ENCODE results near the gene SPOCK2. TPM values are rescaled to one million over a fixed set of nuclear protein-coding genes. Genes with fewer than 3 reads are reported as not detected.

Gene SPOCK2
- total RNA-seq, 1 donor from 2014 or later = 48.8 TPM

DNA sequence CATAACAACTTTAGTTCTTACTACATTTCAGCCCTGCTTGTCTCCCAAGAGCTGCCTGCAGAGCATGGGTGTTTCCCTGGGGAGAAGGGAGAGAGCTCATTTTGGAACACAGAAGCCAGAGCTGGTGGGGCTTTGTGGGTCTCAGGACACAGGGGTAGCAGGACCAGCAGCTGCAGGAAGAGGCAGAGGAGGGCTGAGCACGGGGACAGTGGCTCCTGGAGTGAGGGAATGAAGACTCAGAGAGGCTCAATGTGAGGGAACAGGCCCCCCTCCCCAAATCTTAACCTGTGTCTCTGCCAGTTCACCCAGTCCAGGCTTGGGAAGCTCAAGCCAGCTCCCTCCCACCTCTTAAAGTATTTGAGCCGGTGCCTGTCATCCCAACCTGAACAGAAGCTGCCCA lies 74.2 kb downstream of the SPOCK2 start:
- TF ChIP-seq CTCF (IDR thresholded peaks at IDR 0.05; ENCODE audit: insufficient read depth, low read length, poor library complexity, severe bottlenecking) = no peak
- no peak for DNase-seq (ENCODE audit: low read depth)
- Histone ChIP-seq H3K4me3 (ENCODE audit: low read depth, low read length) (no peak overlapping the region), H3K27me3 (ENCODE audit: control insufficient read depth, insufficient read depth, low read length) (no peaks in the 10 kb centered on the region), H3K36me3 (ENCODE audit: control insufficient read depth, insufficient read depth, low read length) (peaks cover 1% of the 10 kb centered on the region)

DNA sequence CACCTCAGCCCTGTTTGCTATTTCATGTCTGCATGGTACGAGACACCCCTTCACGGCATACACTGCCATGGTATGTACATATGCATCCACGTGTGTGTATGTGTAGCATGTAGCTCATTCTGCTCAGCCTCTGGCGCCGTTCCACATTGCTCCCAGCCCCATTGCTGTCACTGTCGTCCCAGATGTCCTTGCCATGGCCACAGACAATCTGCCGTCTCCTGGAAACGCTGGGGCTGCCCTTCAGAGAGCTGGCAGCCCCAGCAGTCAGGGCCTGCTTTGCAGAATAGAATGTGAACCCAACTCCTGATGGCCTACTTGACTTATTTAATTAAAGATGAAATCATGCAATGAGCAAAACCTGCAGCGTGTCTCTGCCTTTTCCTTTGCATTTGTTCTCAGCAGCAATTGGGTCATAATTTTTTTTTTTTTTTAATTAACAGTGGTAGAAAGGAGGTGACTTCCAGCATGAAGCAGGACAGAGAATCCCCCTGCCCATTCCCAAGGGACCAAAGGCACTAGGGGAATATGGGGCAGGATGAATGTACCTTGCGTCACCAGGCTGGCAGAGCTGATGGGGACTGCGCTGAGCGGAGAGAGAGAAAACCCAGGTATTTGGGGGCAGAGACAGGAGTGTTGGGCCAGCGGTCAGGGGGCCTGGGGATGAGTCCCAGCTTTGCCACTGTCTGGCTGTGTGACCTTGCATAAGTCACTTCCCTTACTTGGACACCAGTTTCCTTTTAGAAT lies 75.0 kb downstream of the SPOCK2 start:
- Histone ChIP-seq H3K27me3 (ENCODE audit: control insufficient read depth, insufficient read depth, low read length) (no peaks in the 10 kb centered on the region), H3K4me3 (ENCODE audit: low read depth, low read length) (no peak overlapping the region), H3K36me3 (ENCODE audit: control insufficient read depth, insufficient read depth, low read length) (peaks cover 3% of the 10 kb centered on the region)
- DNase-seq (ENCODE audit: low read depth) = no peak
- TF ChIP-seq CTCF (IDR thresholded peaks at IDR 0.05; ENCODE audit: insufficient read depth, low read length, poor library complexity, severe bottlenecking) = no peak

DNA sequence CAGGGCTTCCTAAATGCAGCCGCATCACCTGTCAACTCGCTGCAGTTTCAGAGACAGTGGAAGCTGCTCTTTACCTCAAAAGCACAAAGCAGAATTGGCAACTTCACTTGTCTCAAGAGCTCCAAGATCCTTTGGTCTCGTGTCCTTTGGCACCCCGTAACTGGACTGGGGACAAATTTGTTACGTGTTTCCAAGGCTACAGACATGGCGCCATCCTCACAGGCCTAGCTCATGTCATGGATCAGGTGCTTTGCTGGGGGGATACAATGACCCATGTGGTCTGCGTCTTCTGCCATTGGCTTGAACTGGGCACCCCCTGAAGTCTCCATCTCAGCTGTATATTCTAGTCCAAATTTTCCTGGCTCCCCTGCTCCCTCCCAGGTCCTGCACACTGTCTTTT lies 75.6 kb downstream of the SPOCK2 start:
- no peak for TF ChIP-seq CTCF (IDR thresholded peaks at IDR 0.05; ENCODE audit: insufficient read depth, low read length, poor library complexity, severe bottlenecking)
- H3K27me3 ChIP-seq (ENCODE audit: control insufficient read depth, insufficient read depth, low read length) = no peaks in the 10 kb centered on the region
- DNase-seq (ENCODE audit: low read depth) = no peak
- H3K4me3 ChIP-seq (ENCODE audit: low read depth, low read length) = no peak overlapping the region
- peaks cover 3% of the 10 kb centered on the region for H3K36me3 ChIP-seq (ENCODE audit: control insufficient read depth, insufficient read depth, low read length)

- TF ChIP-seq CTCF (IDR thresholded peaks at IDR 0.05; ENCODE audit: insufficient read depth, low read length, poor library complexity, severe bottlenecking) = no peak
- no peak overlapping the region for H3K4me3 ChIP-seq (ENCODE audit: low read depth, low read length)
- DNase-seq (ENCODE audit: low read depth) = no peak
Measured at GRCh38 chr10:72011976-72012512, 76.3 kb downstream of the SPOCK2 start.

DNA sequence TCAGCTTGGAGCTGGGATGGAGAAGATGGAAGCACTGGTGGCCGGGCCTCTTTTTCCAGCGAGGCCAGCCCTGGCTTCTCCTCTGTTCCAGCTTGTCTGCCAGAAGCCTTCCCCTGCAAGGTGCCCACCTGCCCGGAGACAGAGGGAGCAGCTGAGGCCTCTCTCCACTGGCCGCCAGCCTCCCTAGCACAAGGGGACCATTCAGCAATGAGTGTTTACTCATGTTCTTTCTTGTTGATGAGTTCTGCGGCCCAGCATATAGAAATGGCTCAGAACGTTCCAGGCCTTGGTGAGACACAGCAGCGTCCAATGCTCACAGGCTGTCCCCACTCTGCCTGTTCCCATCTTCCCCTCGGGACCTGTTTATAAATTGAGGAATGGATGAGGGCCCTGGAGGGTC lies 76.9 kb downstream of the SPOCK2 start:
- Histone ChIP-seq H3K4me3 (ENCODE audit: low read depth, low read length) (no peak overlapping the region), H3K36me3 (ENCODE audit: control insufficient read depth, insufficient read depth, low read length) (peaks cover 5% of the 10 kb centered on the region), H3K27me3 (ENCODE audit: control insufficient read depth, insufficient read depth, low read length) (no peaks in the 10 kb centered on the region)
- DNase-seq (ENCODE audit: low read depth) = no peak
- no peak for TF ChIP-seq CTCF (IDR thresholded peaks at IDR 0.05; ENCODE audit: insufficient read depth, low read length, poor library complexity, severe bottlenecking)

More at GRCh38 chr10:72011976-72012512, 76.3 kb downstream of the SPOCK2 start:
- Histone ChIP-seq H3K36me3 (ENCODE audit: control insufficient read depth, insufficient read depth, low read length) (peaks cover 4% of the 10 kb centered on the region), H3K27me3 (ENCODE audit: control insufficient read depth, insufficient read depth, low read length) (no peaks in the 10 kb centered on the region)

- no peak for DNase-seq (ENCODE audit: low read depth)
- Histone ChIP-seq H3K36me3 (ENCODE audit: control insufficient read depth, insufficient read depth, low read length) (peaks cover 5% of the 10 kb centered on the region), H3K27me3 (ENCODE audit: control insufficient read depth, insufficient read depth, low read length) (no peaks in the 10 kb centered on the region), H3K4me3 (ENCODE audit: low read depth, low read length) (no peak overlapping the region)
- no peak for TF ChIP-seq CTCF (IDR thresholded peaks at IDR 0.05; ENCODE audit: insufficient read depth, low read length, poor library complexity, severe bottlenecking)
Measured at GRCh38 chr10:72011016-72011415, 77.3 kb downstream of the SPOCK2 start.

Measured in kidney epithelial cell (primary cell).